Endothelial cell (in vitro differentiated cells): Measurements from ENCODE around the gene ARHGAP6. TPM values are rescaled to one million over a fixed set of nuclear protein-coding genes. Genes with fewer than 3 reads are reported as not detected.

Experiments
- DNase-seq: peaks from one replicate; pipeline ENCODE4 v3.0.0; 2021; ENCODE audit warnings: low spot score
- H3K27ac Mint-ChIP-seq: one replicate; pipeline ENCODE4 v1.8.0; 2021; ENCODE audit warnings: mixed read lengths, inconsistent platforms; ENCODE audit not compliant: unreplicated experiment
- H3K27me3 Mint-ChIP-seq: one replicate; pipeline ENCODE4 v1.8.0; 2021; ENCODE audit warnings: mild to moderate bottlenecking, moderate library complexity, mixed read lengths, inconsistent platforms; ENCODE audit not compliant: unreplicated experiment
- H3K36me3 Mint-ChIP-seq: one replicate; pipeline ENCODE4 v1.8.0; 2021; ENCODE audit warnings: mild to moderate bottlenecking, low read depth, mixed read lengths, inconsistent platforms; ENCODE audit not compliant: unreplicated experiment
- H3K4me1 Mint-ChIP-seq: one replicate; pipeline ENCODE4 v1.8.0; 2021; ENCODE audit warnings: mild to moderate bottlenecking, mixed read lengths, inconsistent platforms; ENCODE audit not compliant: unreplicated experiment
- H3K4me3 Mint-ChIP-seq: one replicate; pipeline ENCODE4 v1.8.0; 2021; ENCODE audit warnings: mild to moderate bottlenecking, mixed read lengths, inconsistent platforms; ENCODE audit not compliant: unreplicated experiment
- H3K9me3 Mint-ChIP-seq: one replicate; pipeline ENCODE4 v1.8.0; 2021; ENCODE audit warnings: mixed read lengths, inconsistent platforms; ENCODE audit not compliant: unreplicated experiment
- CTCF ChIP-seq: fragments of 200-600 bp; sonication (generic); IDR thresholded peaks from one replicate; pipeline ENCODE4 v1.5.0; 2021; ENCODE audit warnings: antibody characterized with exemption; ENCODE audit not compliant: unreplicated experiment
- total RNA-seq: library from RNA; stranded (reverse); fragmentation: NEBNext Ultra II Directional; extraction: Animal tissue kit (Norgen Biotek cat#: 25700); gene quantifications from one replicate; pipeline ENCODE4 v1.2.1, GENCODE V29; 2021; ENCODE audit not compliant: unreplicated experiment

Gene ARHGAP6
- total RNA-seq, 1 donor from 2014 or later: 4.1 TPM

GRCh38 chrX:11328134-11328533 lies 337.6 kb downstream of the ARHGAP6 start:
- Mint-ChIP-seq H3K4me1 (no peaks in the 10 kb centered on the region), H3K4me3 (no peak overlapping the region), H3K27ac (no peak overlapping the region), H3K27me3 (no peaks in the 10 kb centered on the region), H3K36me3 (no peaks in the 10 kb centered on the region), H3K9me3 (no peaks in the 10 kb centered on the region)
- TF ChIP-seq CTCF: no peak
- no peak for DNase-seq

GRCh38 chrX:11321986-11322385 lies 343.7 kb downstream of the ARHGAP6 start:
- Mint-ChIP-seq H3K4me1 (no peaks in the 10 kb centered on the region), H3K36me3 (no peaks in the 10 kb centered on the region), H3K27me3 (no peaks in the 10 kb centered on the region), H3K27ac (no peak overlapping the region), H3K9me3 (no peaks in the 10 kb centered on the region), H3K4me3 (no peak overlapping the region)
- DNase-seq: no peak
- TF ChIP-seq CTCF: no peak

GRCh38 chrX:11319806-11320520 lies 345.8 kb downstream of the ARHGAP6 start:
- no peaks in the 10 kb centered on the region for H3K27me3 Mint-ChIP-seq
- H3K4me3 Mint-ChIP-seq: no peak overlapping the region
- H3K9me3 Mint-ChIP-seq: no peaks in the 10 kb centered on the region
- no peaks in the 10 kb centered on the region for H3K36me3 Mint-ChIP-seq
- TF ChIP-seq CTCF: no peak
- H3K27ac Mint-ChIP-seq: no peak overlapping the region
- no peaks in the 10 kb centered on the region for H3K4me1 Mint-ChIP-seq
- no peak for DNase-seq

GRCh38 chrX:11311706-11312105 lies 354.0 kb downstream of the ARHGAP6 start:
- Mint-ChIP-seq H3K4me3 (no peak overlapping the region), H3K36me3 (no peaks in the 10 kb centered on the region), H3K27me3 (no peaks in the 10 kb centered on the region), H3K27ac (no peak overlapping the region), H3K9me3 (no peaks in the 10 kb centered on the region), H3K4me1 (no peaks in the 10 kb centered on the region)
- no peak for DNase-seq
- TF ChIP-seq CTCF: no peak

- no peaks in the 10 kb centered on the region for H3K36me3 Mint-ChIP-seq
- no peak overlapping the region for H3K4me3 Mint-ChIP-seq
- no peak for DNase-seq
- H3K4me1 Mint-ChIP-seq: no peaks in the 10 kb centered on the region
- H3K27me3 Mint-ChIP-seq: no peaks in the 10 kb centered on the region
- H3K9me3 Mint-ChIP-seq: no peaks in the 10 kb centered on the region
- TF ChIP-seq CTCF: no peak
- H3K27ac Mint-ChIP-seq: no peak overlapping the region
Measured at GRCh38 chrX:11309220-11309619, 356.5 kb downstream of the ARHGAP6 start.
